HEK293 (cell line): ENCODE data around the gene MAML2.
A peak's percentile ranks its signal among the peaks of the same experiment; 100 is the strongest.

Experiments used
- CTCF ChIA-PET: fragments of 350-600 bp; formaldehyde crosslinking; extraction: SDS; loops from one replicate; lab custom pipeline; 2021; ENCODE audit warnings: antibody characterized with exemption; lab: Yijun Ruan, JAX
- POLR2A ChIA-PET: fragments of 300-600 bp; formaldehyde crosslinking; extraction: SDS; loops from one replicate; lab custom pipeline; 2020; ENCODE audit warnings: antibody characterized with exemption, inconsistent platforms; lab: Yijun Ruan, JAX
- H3K27ac ChIP-seq: fragments of 200-500 bp; sonication (Bioruptor generic); 2 replicates; pipeline ENCODE4 v1.5.1; 2014; ENCODE audit warnings: low read depth, low read length, control low read depth, inconsistent platforms; ENCODE audit errors: extremely low read depth
- H3K36me3 ChIP-seq, 2 experiments: fragments of 200-500 bp in 1 of 2; sonication (Bioruptor generic) in 1 of 2; 1 replicate in 1 of 2; 2 replicates in 1 of 2; pipeline ENCODE4 v1.5.1; 2014 to 2017; ENCODE audit warnings: inconsistent platforms in 2 of 2, low read length in 2 of 2; ENCODE audit not compliant: control insufficient read depth in 2 of 2, insufficient read depth in 1 of 2
- H3K4me1 ChIP-seq: fragments of 200-500 bp; sonication (Bioruptor generic); 2 replicates; pipeline ENCODE4 v1.5.1; 2014; ENCODE audit warnings: mild to moderate bottlenecking, low read length, inconsistent platforms; ENCODE audit not compliant: control insufficient read depth, insufficient read depth
- H3K4me3 ChIP-seq: 2 replicates; pipeline ENCODE4 v1.5.1; 2011; ENCODE audit warnings: low read depth, mild to moderate bottlenecking, control low read depth, low read length, moderate library complexity
- H3K9me3 ChIP-seq: fragments of 200-500 bp; sonication (Bioruptor generic); 2 replicates; pipeline ENCODE4 v1.5.1; 2014; ENCODE audit warnings: low read depth, low read length, inconsistent platforms; ENCODE audit not compliant: control insufficient read depth, insufficient read depth
- HOXD13 ChIP-seq: sonication (generic); formaldehyde crosslinking; IDR thresholded peaks from 2 replicates; pipeline ENCODE4 v1.8.0; 2022; ENCODE audit warnings: missing genetic modification reagents, borderline replicate concordance
- KLF8 ChIP-seq: fragments of 450-650 bp; formaldehyde crosslinking; IDR thresholded peaks from 2 replicates; pipeline ENCODE4 v1.5.1; 2016; ENCODE audit warnings: missing biosample characterization, missing genetic modification characterization
- KLF9 ChIP-seq: fragments of 450-650 bp; formaldehyde crosslinking; IDR thresholded peaks from 2 replicates; pipeline ENCODE4 v1.5.1; 2016; ENCODE audit warnings: missing biosample characterization, missing genetic modification characterization, low read depth
- PBX3 ChIP-seq: sonication (generic); formaldehyde crosslinking; IDR thresholded peaks from 2 replicates; pipeline ENCODE4 v1.8.1; 2022; ENCODE audit warnings: mild to moderate bottlenecking, moderate library complexity, missing genetic modification reagents
- PRDM1 ChIP-seq: fragments of 450-650 bp; formaldehyde crosslinking; IDR thresholded peaks from 2 replicates; pipeline ENCODE4; 2016; ENCODE audit warnings: missing biosample characterization, missing genetic modification characterization
- PRDM10 ChIP-seq: fragments of 450-650 bp; formaldehyde crosslinking; IDR thresholded peaks from 2 replicates; pipeline ENCODE4 v1.5.1; 2016; ENCODE audit warnings: missing biosample characterization, missing genetic modification characterization
- REST ChIP-seq: fragments of 450-650 bp; formaldehyde crosslinking; IDR thresholded peaks from 2 replicates; pipeline ENCODE4 v1.5.1; 2016; ENCODE audit warnings: missing biosample characterization, missing genetic modification characterization
- ZEB2 ChIP-seq: fragments of 450-650 bp; formaldehyde crosslinking; IDR thresholded peaks from 2 replicates; pipeline ENCODE4 v1.5.1; 2016; ENCODE audit warnings: missing biosample characterization, missing genetic modification characterization
- ZNF10 ChIP-seq: fragments of 450-650 bp; formaldehyde crosslinking; IDR thresholded peaks from 2 replicates; pipeline ENCODE4 v1.5.1; 2017; ENCODE audit warnings: missing biosample characterization, missing genetic modification characterization
- ZNF169 ChIP-seq: fragments of 450-650 bp; formaldehyde crosslinking; IDR thresholded peaks from 2 replicates; pipeline ENCODE4 v1.5.1; 2016; ENCODE audit warnings: missing biosample characterization, missing genetic modification characterization
- ZNF239 ChIP-seq: fragments of 450-650 bp; formaldehyde crosslinking; IDR thresholded peaks from 2 replicates; pipeline ENCODE4 v1.5.1; 2016; ENCODE audit warnings: missing biosample characterization, missing genetic modification characterization
- ZNF335 ChIP-seq: fragments of 450-650 bp; formaldehyde crosslinking; conservative IDR thresholded peaks from 2 replicates; pipeline ENCODE4 v1.5.1; 2016; ENCODE audit warnings: missing biosample characterization, missing genetic modification characterization
- ZNF561 ChIP-seq: fragments of 450-650 bp; IDR thresholded peaks from 2 replicates; pipeline ENCODE4 v1.5.1; 2018; ENCODE audit warnings: missing biosample characterization, missing genetic modification characterization, borderline replicate concordance
- ZNF660 ChIP-seq: fragments of 450-650 bp; IDR thresholded peaks from 2 replicates; pipeline ENCODE4 v1.5.1; 2018; ENCODE audit warnings: missing biosample characterization, mild to moderate bottlenecking, missing genetic modification characterization
- TF ChIP-seq, protein P1 (sequence below): fragments of 450-650 bp; IDR thresholded peaks from 2 replicates; pipeline ENCODE4 v1.5.1; 2018; ENCODE audit warnings: missing biosample characterization, missing genetic modification characterization
- TF ChIP-seq, protein P2 (sequence below): fragments of 450-650 bp; formaldehyde crosslinking; IDR thresholded peaks from 2 replicates; pipeline ENCODE4 v1.5.1; 2016; ENCODE audit warnings: missing biosample characterization, missing genetic modification characterization

Gene MAML2

GRCh38 chr11:96309016-96309642 lies 33.9 kb downstream of the MAML2 start:
- ChIA-PET CTCF (interaction anchor here (1.3 kb wide), 1 partner anchor 11 kb away, joined by 4 read pairs; no protein-coding TSS in a partner anchor), POLR2A (no interaction called here)
- Histone ChIP-seq H3K27ac (no peak overlapping the region), H3K4me3 (no peak overlapping the region), H3K4me1 (peaks cover 13% of the 10 kb centered on the region), H3K36me3 (no peaks in the 10 kb centered on the region), H3K9me3 (no peaks in the 10 kb centered on the region)
- TF ChIP-seq ZEB2 (tag by site-specific recombination) (no peak), ZNF561 (no peak), PRDM1 (tag by site-specific recombination) (0 out of 2 replicates have a peak, but pooled peaks have one; percentile 12)
- TF ChIP-seq, protein P1, sequence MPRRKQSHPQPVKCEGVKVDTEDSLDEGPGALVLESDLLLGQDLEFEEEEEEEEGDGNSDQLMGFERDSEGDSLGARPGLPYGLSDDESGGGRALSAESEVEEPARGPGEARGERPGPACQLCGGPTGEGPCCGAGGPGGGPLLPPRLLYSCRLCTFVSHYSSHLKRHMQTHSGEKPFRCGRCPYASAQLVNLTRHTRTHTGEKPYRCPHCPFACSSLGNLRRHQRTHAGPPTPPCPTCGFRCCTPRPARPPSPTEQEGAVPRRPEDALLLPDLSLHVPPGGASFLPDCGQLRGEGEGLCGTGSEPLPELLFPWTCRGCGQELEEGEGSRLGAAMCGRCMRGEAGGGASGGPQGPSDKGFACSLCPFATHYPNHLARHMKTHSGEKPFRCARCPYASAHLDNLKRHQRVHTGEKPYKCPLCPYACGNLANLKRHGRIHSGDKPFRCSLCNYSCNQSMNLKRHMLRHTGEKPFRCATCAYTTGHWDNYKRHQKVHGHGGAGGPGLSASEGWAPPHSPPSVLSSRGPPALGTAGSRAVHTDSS = peak; percentile 60

- Histone ChIP-seq H3K9me3 (no peaks in the 10 kb centered on the region), H3K27ac (peak overlapping the region; percentile 75), H3K36me3 (no peaks in the 10 kb centered on the region), H3K4me1 (peaks cover 13% of the 10 kb centered on the region), H3K4me3 (peak overlapping the region; percentile 1)
- TF ChIP-seq ZNF239 (tag by site-specific recombination) (no peak), ZNF10 (tag by site-specific recombination) (0 out of 2 replicates have a peak, but pooled peaks have one; percentile 18), KLF9 (no peak), ZNF335 (tag by site-specific recombination) (0 out of 2 replicates have a peak, but pooled peaks have one; percentile 9), PBX3 (CRISPR knock-in tag) (no peak), KLF8 (tag by site-specific recombination) (no peak), ZNF660 (tag by site-specific recombination) (peak; percentile 63; the same call in 1 of the 2 replicates), ZNF169 (tag by site-specific recombination) (no peak), REST (tag by site-specific recombination) (no peak), HOXD13 (CRISPR knock-in tag) (no peak), PRDM10 (tag by site-specific recombination) (peak; percentile 72)
- TF ChIP-seq, protein P2, sequence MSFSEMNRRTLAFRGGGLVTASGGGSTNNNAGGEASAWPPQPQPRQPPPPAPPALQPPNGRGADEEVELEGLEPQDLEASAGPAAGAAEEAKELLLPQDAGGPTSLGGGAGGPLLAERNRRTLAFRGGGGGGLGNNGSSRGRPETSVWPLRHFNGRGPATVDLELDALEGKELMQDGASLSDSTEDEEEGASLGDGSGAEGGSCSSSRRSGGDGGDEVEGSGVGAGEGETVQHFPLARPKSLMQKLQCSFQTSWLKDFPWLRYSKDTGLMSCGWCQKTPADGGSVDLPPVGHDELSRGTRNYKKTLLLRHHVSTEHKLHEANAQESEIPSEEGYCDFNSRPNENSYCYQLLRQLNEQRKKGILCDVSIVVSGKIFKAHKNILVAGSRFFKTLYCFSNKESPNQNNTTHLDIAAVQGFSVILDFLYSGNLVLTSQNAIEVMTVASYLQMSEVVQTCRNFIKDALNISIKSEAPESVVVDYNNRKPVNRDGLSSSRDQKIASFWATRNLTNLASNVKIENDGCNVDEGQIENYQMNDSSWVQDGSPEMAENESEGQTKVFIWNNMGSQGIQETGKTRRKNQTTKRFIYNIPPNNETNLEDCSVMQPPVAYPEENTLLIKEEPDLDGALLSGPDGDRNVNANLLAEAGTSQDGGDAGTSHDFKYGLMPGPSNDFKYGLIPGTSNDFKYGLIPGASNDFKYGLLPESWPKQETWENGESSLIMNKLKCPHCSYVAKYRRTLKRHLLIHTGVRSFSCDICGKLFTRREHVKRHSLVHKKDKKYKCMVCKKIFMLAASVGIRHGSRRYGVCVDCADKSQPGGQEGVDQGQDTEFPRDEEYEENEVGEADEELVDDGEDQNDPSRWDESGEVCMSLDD (tag by site-specific recombination) = no peak
- TF ChIP-seq, protein P1 = peak; percentile 87
- ChIA-PET CTCF (interaction anchor here (0.7 to 1.4 kb wide), 4 partner anchors 23 to 93 kb away, joined by 3 to 6 read pairs (median 4); partner anchors contain the start of gene MAML2), POLR2A (interaction anchor here (0.7 to 1.7 kb wide), 4 partner anchors 24 to 82 kb away, joined by 3 to 6 read pairs (median 4); partner anchors contain the start of genes CCDC82, JRKL and MAML2)
Observed at GRCh38 chr11:96307776-96308140, 35.2 kb downstream of the MAML2 start.
